GM08714 (cell line): ENCODE data around the gene PPP1R1B.

ENCODE experiments used
- H3K4me3 ChIP-seq: fragments of 200-500 bp; sonication (Bioruptor generic); 2 replicates; pipeline ENCODE4 v1.5.1; 2014; ENCODE audit warnings: mild to moderate bottlenecking, low read length, inconsistent platforms
- ZNF274 ChIP-seq: IDR thresholded peaks from 2 replicates; pipeline ENCODE4 v1.6.1; 2012; ENCODE audit warnings: mild to moderate bottlenecking, low read depth, low read length

PPP1R1B gene

GRCh38 chr17:39658760-39659159, 32.0 kb downstream of the PPP1R1B start:
- TF ChIP-seq ZNF274, result no peak

GRCh38 chr17:39659279-39660010, 32.7 kb downstream of the PPP1R1B start:
- TF ChIP-seq ZNF274, result no peak

More at GRCh38 chr17:39658760-39659159, 32.0 kb downstream of the PPP1R1B start:
- no peak overlapping the region for H3K4me3 ChIP-seq

GRCh38 chr17:39660011-39660360, 33.2 kb downstream of the PPP1R1B start:
- TF ChIP-seq ZNF274, result no peak
- H3K4me3 ChIP-seq, result no peak overlapping the region

More at GRCh38 chr17:39659279-39660010, 32.7 kb downstream of the PPP1R1B start:
- no peak overlapping the region for H3K4me3 ChIP-seq

GRCh38 chr17:39660397-39661385, 33.9 kb downstream of the PPP1R1B start:
- no peak overlapping the region for H3K4me3 ChIP-seq
- TF ChIP-seq ZNF274, result no peak

- H3K4me3 ChIP-seq, result no peak overlapping the region
- no peak for TF ChIP-seq ZNF274
Observed at GRCh38 chr17:39661744-39662541, 35.2 kb downstream of the PPP1R1B start.

GRCh38 chr17:39662551-39663339, 36.0 kb downstream of the PPP1R1B start:
- no peak overlapping the region for H3K4me3 ChIP-seq
- TF ChIP-seq ZNF274, result no peak

GRCh38 chr17:39663340-39663687, 36.6 kb downstream of the PPP1R1B start:
- H3K4me3 ChIP-seq, result no peak overlapping the region
- TF ChIP-seq ZNF274, result no peak

GRCh38 chr17:39663688-39664580, 37.2 kb downstream of the PPP1R1B start:
- H3K4me3 ChIP-seq, result no peak overlapping the region
- TF ChIP-seq ZNF274, result no peak

GRCh38 chr17:39664581-39665561, 38.1 kb downstream of the PPP1R1B start, which contains the start of gene TCAP:
Gene TCAP, plus strand, starts transcription at chr17:39665349. Its CDS starts 11 bp downstream, at chr17:39665360.
- H3K4me3 ChIP-seq, result no peak within 1 kb of the TSS
- no peak for TF ChIP-seq ZNF274

GRCh38 chr17:39665642-39666224, 39.0 kb downstream of the PPP1R1B start:
- H3K4me3 ChIP-seq, result no peak overlapping the region
- TF ChIP-seq ZNF274, result no peak

- no peak overlapping the region for H3K4me3 ChIP-seq
- TF ChIP-seq ZNF274, result no peak
Observed at GRCh38 chr17:39666231-39666600, 39.5 kb downstream of the PPP1R1B start.
